Stomach (tissue), 9 donors: ENCODE results near the gene NFYB. TPM values are rescaled to one million over a fixed set of nuclear protein-coding genes. Genes with fewer than 3 reads are reported as not detected.

Experiments used
- DNase-seq, 2 donors: peaks; one replicate each; pipeline versions ENCODE4 v3.0.0 to v3.0.0-alpha.2; 2013 to 2019
- H3K27ac ChIP-seq, 5 donors: fragments of 200-600 bp in 4 of 5; sonication (generic) in 4 of 5; one replicate each; pipeline ENCODE4 v1.5.1; 2013 to 2019; ENCODE audit warnings: mild to moderate bottlenecking in 1 of 5, moderate library complexity in 1 of 5
- H3K27me3 ChIP-seq, 3 donors: fragments of 200-600 bp; sonication (generic); one replicate each; pipeline ENCODE4 v1.5.1; 2017 to 2019; ENCODE audit warnings: mixed run types in 1 of 3
- H3K36me3 ChIP-seq, 4 donors: fragments of 200-600 bp; sonication (generic); 1 replicate in 3 of 4; 2 replicates in 1 of 4; pipeline ENCODE4 v1.5.1; 2016 to 2019
- H3K4me1 ChIP-seq, 4 donors: fragments of 200-600 bp; sonication (generic); one replicate each; pipeline ENCODE4 v1.5.1; 2016 to 2019
- H3K4me3 ChIP-seq, 4 donors: fragments of 200-600 bp; sonication (generic) in 3 of 4; one replicate each; pipeline ENCODE4 v1.5.1; 2016 to 2019; ENCODE audit warnings: mild to moderate bottlenecking in 1 of 4
- H3K9me3 ChIP-seq, 4 donors: fragments of 200-600 bp; sonication (generic); one replicate each; pipeline ENCODE4 v1.5.1; 2016 to 2019
- EP300 ChIP-seq: sonication (generic); formaldehyde crosslinking; IDR thresholded peaks from one replicate; pipeline ENCODE4 v1.6.1; 2017; ENCODE audit warnings: antibody characterized with exemption
- POLR2A ChIP-seq, 4 donors: fragments of 450-650 bp; IDR thresholded peaks; one replicate each; pipeline ENCODE4 v1.6.1; 2016; ENCODE audit warnings: antibody characterized with exemption in 4 of 4, control low read depth in 2 of 4, mild to moderate bottlenecking in 1 of 4, moderate library complexity in 1 of 4
- POLR2AphosphoS5 ChIP-seq, 3 donors: sonication (generic); formaldehyde crosslinking; IDR thresholded peaks; one replicate each; pipeline ENCODE4 v1.6.1; 2016; ENCODE audit warnings: antibody characterized with exemption in 3 of 3
- WGBS, 5 donors: extraction: QIAGEN DNeasy Blood & Tissue Kit in 3 of 5; methylation state at CpG; one replicate each; pipeline versions ENCODE4 v1.1.5 to v1.1.7; 2013 to 2018; 5-methylcytosine and 5-hydroxymethylcytosine counted together
- intact Hi-C: fragments of 100-400 bp; cut with DNase I; formaldehyde crosslinking; loops from one replicate; pipeline ENCODE4 v1.15.1; 2023; ENCODE audit warnings: low total_unique reads
- polyA plus RNA-seq, 3 donors: library from polyadenylated mRNA; stranded (reverse); fragments of 200-250 nt; gene quantifications; one replicate each; pipeline ENCODE4 v1.2.3, GENCODE V29; 2013
- total RNA-seq, 5 donors: library from RNA; depleted of rRNA; stranded (reverse); fragments of >200 nt; gene quantifications; one replicate each; pipeline versions ENCODE4 v1.1.0 to v1.2.3, GENCODE V29; 2014 to 2016
- TF ChIP-seq, protein P1 (sequence below), 7 experiments: fragments of 450-650 bp in 4 of 7; fragments of 200-600 bp in 3 of 7; sonication (generic) in 3 of 7; IDR thresholded peaks; one replicate each; pipeline ENCODE4 v1.5.1; 2016 to 2019; ENCODE audit warnings: antibody characterized with exemption in 7 of 7, control low read depth in 2 of 7, mild to moderate bottlenecking in 1 of 7
- donor health status: healthy with polysubstance abuse.
- donor health status: Bipolar disorder and iron deficiency.
- donor health status: healthy.

The NFYB gene
- total and polyA plus RNA-seq, 8 donors = 1.4 to 47.5 (median 20.1) TPM

- no peak overlapping the region for H3K4me3 ChIP-seq
- H3K4me1 ChIP-seq = peaks cover 0 to 41% (median 20%) of the 10 kb centered on the region in 4 donors
- no peaks in the 10 kb centered on the region for H3K36me3 ChIP-seq
- 82 to 89% (median 86%) methylated on average over 5 of the region's 5 CpGs for WGBS, 5 donors
- H3K27me3 ChIP-seq = no peaks in the 10 kb centered on the region
- intact Hi-C loops = no loop called here
- peaks cover 0 to 15% (median 10%) of the 10 kb centered on the region in 4 donors for H3K9me3 ChIP-seq
- TF ChIP-seq POLR2AphosphoS5 (IDR thresholded peaks at IDR 0.05) (no peak), EP300 (no peak), POLR2A (IDR thresholded peaks at IDR 0.05) (no peak)
- TF ChIP-seq, protein P1, sequence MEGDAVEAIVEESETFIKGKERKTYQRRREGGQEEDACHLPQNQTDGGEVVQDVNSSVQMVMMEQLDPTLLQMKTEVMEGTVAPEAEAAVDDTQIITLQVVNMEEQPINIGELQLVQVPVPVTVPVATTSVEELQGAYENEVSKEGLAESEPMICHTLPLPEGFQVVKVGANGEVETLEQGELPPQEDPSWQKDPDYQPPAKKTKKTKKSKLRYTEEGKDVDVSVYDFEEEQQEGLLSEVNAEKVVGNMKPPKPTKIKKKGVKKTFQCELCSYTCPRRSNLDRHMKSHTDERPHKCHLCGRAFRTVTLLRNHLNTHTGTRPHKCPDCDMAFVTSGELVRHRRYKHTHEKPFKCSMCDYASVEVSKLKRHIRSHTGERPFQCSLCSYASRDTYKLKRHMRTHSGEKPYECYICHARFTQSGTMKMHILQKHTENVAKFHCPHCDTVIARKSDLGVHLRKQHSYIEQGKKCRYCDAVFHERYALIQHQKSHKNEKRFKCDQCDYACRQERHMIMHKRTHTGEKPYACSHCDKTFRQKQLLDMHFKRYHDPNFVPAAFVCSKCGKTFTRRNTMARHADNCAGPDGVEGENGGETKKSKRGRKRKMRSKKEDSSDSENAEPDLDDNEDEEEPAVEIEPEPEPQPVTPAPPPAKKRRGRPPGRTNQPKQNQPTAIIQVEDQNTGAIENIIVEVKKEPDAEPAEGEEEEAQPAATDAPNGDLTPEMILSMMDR (IDR thresholded peaks at IDR 0.05) = no peak
- peak overlapping the region in 4 of 5 donors; percentile 56 to 89 (median 70) for H3K27ac ChIP-seq
- DNase-seq = no peak
Observed at GRCh38 chr12:104182621-104183378, 44.8 kb upstream of the NFYB start.

DNA sequence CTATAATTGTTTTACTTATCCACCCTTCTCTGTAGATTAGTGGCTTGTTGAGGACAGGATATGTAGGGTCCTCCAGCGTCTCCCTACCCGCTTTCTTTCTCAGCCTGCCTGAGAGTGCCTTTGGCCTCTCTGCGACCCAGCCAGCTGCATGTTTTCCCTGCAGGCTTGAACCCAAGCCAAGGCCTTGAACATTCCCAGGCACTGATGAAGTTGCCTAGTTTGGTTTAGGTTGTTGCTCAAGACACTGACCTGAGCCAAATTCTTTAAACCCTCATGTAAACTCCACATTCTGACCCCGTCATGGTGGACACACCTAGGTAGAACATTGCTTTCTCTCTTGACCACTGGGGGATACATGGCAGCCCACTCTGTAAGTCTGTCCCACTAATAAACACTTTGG, 44.1 kb upstream of the NFYB start:
- H3K4me1 ChIP-seq = peaks cover 0 to 44% (median 24%) of the 10 kb centered on the region in 4 donors
- H3K9me3 ChIP-seq = peaks cover 0 to 15% (median 10%) of the 10 kb centered on the region in 4 donors
- H3K4me3 ChIP-seq = no peak overlapping the region
- TF ChIP-seq, protein P1 (IDR thresholded peaks at IDR 0.05) = no peak
- TF ChIP-seq EP300 (peak; percentile 70), POLR2AphosphoS5 (IDR thresholded peaks at IDR 0.05) (peak; percentile 74 to 85 (median 82)), POLR2A (IDR thresholded peaks at IDR 0.05) (no peak)
- WGBS, 5 donors = 64 to 90% (median 72%) methylated on average over 4 of the region's 4 CpGs
- no peaks in the 10 kb centered on the region for H3K27me3 ChIP-seq
- H3K36me3 ChIP-seq = no peaks in the 10 kb centered on the region
- intact Hi-C loops = no loop called here
- H3K27ac ChIP-seq = peak overlapping the region in 4 of 5 donors; percentile 71 to 89 (median 74)
- DNase-seq = peak; percentile 13 to 49

- WGBS, 5 donors = 43 to 50% (median 48%) methylated on average over 4 of the region's 4 CpGs
- TF ChIP-seq POLR2A (IDR thresholded peaks at IDR 0.05) = no peak
- TF ChIP-seq, protein P1 (IDR thresholded peaks at IDR 0.05) = no peak
- no peak for TF ChIP-seq EP300
- TF ChIP-seq POLR2AphosphoS5 (IDR thresholded peaks at IDR 0.05) = no peak
- intact Hi-C loops = no loop called here
Observed at GRCh38 chr12:104181313-104181712, 43.3 kb upstream of the NFYB start.

DNA sequence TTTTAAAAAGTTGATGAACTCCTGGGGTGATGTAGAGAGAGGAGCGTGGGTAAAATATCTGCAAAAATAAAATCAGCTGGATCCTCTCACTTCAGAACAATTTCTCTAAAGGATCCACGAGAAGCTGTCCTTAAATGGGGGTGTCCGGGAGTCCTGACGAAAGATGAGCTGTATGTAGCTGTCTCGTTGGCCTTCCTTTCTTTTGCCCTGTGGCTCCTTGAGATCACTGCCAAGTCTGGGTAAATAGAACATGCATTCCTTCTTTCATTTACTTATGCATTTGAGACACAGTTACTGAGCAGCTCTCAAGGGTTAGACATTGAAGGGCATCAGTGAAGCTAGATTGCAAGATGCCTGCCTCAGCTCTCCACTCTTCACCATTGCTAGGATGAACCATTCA, 42.4 kb upstream of the NFYB start:
- intact Hi-C loops = no loop called here
- DNase-seq = no peak
- WGBS, 5 donors = 59 to 77% (median 67%) methylated on average over 5 of the region's 5 CpGs
- Histone ChIP-seq H3K9me3 (peaks cover 0 to 15% (median 10%) of the 10 kb centered on the region in 4 donors), H3K36me3 (no peaks in the 10 kb centered on the region), H3K27me3 (no peaks in the 10 kb centered on the region), H3K27ac (peak overlapping the region in 3 of 5 donors; percentile 71 to 89 (median 80)), H3K4me1 (peaks cover 0 to 49% (median 25%) of the 10 kb centered on the region in 4 donors), H3K4me3 (no peak overlapping the region)
- TF ChIP-seq, protein P1 (IDR thresholded peaks at IDR 0.05) = no peak
- TF ChIP-seq POLR2AphosphoS5 (IDR thresholded peaks at IDR 0.05) = no peak
- no peak for TF ChIP-seq POLR2A (IDR thresholded peaks at IDR 0.05)
- no peak for TF ChIP-seq EP300

More at GRCh38 chr12:104181313-104181712, 43.3 kb upstream of the NFYB start:
- Histone ChIP-seq H3K4me1 (peaks cover 0 to 46% (median 25%) of the 10 kb centered on the region in 4 donors), H3K27ac (peak overlapping the region in 4 of 5 donors; percentile 71 to 89 (median 74)), H3K36me3 (no peaks in the 10 kb centered on the region), H3K9me3 (peaks cover 0 to 15% (median 10%) of the 10 kb centered on the region in 4 donors), H3K4me3 (no peak overlapping the region), H3K27me3 (no peaks in the 10 kb centered on the region)
- no peak for DNase-seq
